Retinal pigment epithelial cell (primary cell): Measurements from ENCODE around the gene GBA2.
A peak's percentile ranks its signal among the peaks of the same experiment; 100 is the strongest.

Experiments
- DNase-seq: peaks from one replicate; pipeline ENCODE4 v3.0.0-alpha.2; 2010; ENCODE audit warnings: low read depth
- H3K4me3 ChIP-seq: 2 replicates; pipeline ENCODE4 v1.5.1; 2011; ENCODE audit warnings: mild to moderate bottlenecking, low read length, control low read depth, moderate library complexity
- TF ChIP-seq, protein P1 (sequence below): conservative IDR thresholded peaks from 2 replicates; pipeline ENCODE4 v1.5.1; 2011; ENCODE audit warnings: low read depth, low read length, control low read depth, inconsistent platforms

Gene GBA2

DNA sequence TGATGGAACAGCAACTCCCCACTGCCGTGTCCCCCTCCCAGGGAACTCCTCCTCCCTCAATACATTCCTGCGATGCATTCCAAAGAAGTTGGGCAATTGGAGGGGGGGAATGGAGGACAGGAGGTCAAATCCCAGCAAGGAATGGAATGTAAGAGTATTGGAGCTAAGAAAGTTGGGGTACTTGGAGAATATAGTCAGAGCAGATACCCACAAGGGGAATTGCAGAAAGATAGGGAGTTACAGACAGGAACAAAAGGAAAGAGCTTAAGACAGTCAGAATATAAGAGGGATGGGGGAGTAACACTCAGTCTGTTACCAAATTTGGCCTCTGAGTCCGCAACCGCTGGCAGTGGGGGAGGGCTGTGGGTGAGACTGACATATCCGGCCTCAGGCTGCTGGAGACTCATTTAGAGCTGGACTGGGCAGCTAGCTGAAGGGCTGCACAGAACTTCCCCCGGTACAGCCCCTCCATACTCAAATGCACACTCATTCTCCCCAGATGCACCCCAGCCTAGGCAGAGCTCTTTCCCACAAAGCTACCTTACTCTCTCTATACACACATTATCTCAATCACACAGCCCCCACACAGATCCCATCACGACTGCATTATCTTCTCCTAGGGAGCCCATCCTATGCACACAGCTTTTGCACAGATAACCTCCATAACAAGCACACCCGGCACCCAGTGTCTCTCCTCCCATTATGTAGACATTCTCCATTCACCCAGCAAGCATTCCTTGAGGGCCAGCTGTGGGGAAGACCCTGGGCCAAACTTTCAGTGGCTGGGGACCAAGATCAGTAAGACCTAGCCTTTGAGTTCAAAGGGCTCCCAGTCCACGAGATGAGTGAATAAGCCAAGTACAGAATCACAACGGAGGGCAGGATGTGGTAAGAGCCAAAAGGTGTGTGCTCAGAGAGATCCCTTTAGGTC, 20.7 kb downstream of the GBA2 start:
- TF ChIP-seq, protein P1, sequence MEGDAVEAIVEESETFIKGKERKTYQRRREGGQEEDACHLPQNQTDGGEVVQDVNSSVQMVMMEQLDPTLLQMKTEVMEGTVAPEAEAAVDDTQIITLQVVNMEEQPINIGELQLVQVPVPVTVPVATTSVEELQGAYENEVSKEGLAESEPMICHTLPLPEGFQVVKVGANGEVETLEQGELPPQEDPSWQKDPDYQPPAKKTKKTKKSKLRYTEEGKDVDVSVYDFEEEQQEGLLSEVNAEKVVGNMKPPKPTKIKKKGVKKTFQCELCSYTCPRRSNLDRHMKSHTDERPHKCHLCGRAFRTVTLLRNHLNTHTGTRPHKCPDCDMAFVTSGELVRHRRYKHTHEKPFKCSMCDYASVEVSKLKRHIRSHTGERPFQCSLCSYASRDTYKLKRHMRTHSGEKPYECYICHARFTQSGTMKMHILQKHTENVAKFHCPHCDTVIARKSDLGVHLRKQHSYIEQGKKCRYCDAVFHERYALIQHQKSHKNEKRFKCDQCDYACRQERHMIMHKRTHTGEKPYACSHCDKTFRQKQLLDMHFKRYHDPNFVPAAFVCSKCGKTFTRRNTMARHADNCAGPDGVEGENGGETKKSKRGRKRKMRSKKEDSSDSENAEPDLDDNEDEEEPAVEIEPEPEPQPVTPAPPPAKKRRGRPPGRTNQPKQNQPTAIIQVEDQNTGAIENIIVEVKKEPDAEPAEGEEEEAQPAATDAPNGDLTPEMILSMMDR = no peak
- peak; percentile 37 for DNase-seq
- H3K4me3 ChIP-seq = peak overlapping the region; percentile 33

DNA sequence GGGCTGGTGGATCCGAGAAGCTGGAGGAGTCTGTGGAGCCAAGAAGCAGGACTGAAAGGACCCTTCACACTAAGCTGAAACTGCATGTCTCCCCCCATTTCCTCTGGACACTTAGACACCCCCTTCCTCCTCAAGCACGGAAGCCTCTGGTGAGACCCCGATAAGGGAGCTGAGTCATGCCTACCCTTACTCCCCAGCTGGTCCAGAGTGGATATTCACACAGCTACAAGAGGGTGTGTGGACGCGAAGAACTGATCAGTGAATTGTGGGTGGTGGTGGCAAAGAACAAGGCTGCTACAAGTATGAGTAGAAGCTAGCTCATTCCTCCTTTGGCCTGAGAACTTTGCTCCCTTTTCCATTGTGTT, 21.4 kb downstream of the GBA2 start:
- TF ChIP-seq, protein P1 = no peak
- no peak for DNase-seq
- peak overlapping the region; percentile 33 for H3K4me3 ChIP-seq

DNA sequence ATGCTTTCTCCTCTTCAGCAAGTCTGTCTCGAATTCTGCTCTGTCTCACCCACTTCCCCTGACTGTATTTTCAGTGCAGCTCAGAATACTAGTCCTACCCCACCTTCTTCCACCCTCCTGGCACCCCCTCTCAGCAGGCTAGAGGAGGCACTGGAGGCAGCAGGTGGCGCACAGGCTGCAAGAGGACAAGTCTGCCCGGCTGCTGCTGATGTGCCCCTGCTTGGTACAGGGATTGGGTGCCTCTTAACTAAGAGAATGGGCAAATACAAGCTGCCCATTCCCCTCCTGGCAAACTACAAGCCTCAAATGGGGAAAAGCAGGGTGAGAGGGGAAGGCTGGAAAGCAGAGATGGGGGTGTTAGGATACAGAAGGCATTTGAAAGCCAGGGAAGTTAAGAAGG, 22.1 kb downstream of the GBA2 start:
- no peak overlapping the region for H3K4me3 ChIP-seq
- DNase-seq = peak; percentile 37
- TF ChIP-seq, protein P1 = peak; percentile 53

DNA sequence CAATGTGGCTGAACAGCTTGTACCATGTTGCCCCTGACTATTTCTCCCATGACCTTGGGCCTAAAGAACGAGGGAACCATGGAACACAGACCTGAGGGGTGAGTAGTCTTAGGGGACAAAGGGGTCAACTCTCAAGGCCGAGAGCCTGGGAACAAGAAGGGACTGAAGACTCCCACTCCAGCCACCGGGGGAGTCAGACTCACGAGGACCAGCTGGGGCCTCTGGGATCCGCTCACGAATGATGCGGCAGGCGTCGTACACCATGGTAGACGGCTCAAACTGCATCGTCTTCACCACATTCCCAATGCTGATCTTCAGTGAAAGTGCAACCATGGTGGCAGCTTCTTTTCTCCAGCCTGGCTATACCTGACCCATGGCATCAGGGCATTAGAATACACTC, 23.7 kb downstream of the GBA2 start:
- DNase-seq = no peak
- no peak overlapping the region for H3K4me3 ChIP-seq
- TF ChIP-seq, protein P1 = no peak

DNA sequence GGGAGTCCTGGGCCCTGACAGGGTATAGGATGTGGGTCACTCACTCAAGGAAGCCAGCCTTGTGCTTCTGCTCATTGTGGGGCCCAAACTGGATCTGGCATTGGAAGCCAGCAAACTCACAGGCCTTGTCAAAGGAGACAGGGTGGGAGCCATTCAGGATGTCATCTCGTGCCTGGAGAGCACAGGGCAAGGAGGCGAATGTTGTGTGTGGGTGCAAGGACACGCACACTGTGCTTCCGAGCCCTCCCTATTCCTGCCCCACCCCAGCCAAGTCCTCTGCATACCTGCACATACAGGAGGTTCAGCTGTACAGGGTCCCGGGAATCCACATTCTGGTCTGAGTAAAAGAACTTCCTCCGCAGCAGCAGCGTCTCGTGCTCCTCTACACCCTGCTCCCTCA, 25.1 kb downstream of the GBA2 start:
- no peak for DNase-seq
- H3K4me3 ChIP-seq = no peak overlapping the region

DNA sequence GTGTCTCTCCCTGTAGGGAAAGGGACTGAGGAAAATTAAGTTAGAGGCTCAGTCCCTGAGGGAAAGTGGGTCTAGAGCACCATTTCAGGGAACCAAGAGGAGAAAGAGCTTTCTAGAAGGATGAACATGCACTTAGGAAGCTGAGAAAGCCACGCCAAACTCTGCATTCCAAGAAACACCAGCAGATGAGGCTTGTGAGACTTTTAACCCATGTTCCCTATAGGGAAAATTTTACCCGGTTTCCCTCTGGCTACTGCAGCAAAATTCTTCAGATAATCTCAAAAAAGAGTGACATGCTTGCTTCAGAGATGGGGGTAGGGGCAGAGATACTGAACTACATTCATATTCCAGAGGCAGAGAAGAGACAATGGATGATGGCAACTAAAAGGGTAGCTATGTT, 25.6 kb downstream of the GBA2 start:
- no peak for DNase-seq

More for the DNA sequence above, 25.1 kb downstream of the GBA2 start:
- TF ChIP-seq, protein P1 = no peak

DNA sequence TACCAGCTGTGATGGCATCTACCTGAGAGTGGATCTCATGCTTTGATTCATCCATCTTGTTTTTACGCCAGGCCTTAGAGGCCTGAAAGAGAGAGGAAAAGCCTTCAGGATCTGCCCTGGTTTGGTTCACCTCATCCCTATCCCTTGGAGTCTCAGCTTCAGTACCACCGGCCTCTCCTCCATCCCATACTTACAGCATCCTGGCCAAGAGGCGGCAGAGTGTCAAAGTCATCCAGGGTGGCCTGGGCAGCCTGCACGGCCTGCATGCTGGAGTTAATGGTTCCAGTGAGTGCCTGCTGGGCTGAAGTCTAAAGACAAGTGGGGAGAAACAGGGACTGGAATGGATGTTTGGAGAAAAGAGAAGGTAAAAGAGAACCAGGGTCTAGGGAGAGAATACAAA, 29.5 kb downstream of the GBA2 start:
- DNase-seq = no peak
- TF ChIP-seq, protein P1 = no peak
- no peak overlapping the region for H3K4me3 ChIP-seq

More for the DNA sequence above, 25.6 kb downstream of the GBA2 start:
- TF ChIP-seq, protein P1 = no peak
- H3K4me3 ChIP-seq = no peak overlapping the region
